Measurements from ENCODE around the gene NDST1.

Gene NDST1

DNA sequence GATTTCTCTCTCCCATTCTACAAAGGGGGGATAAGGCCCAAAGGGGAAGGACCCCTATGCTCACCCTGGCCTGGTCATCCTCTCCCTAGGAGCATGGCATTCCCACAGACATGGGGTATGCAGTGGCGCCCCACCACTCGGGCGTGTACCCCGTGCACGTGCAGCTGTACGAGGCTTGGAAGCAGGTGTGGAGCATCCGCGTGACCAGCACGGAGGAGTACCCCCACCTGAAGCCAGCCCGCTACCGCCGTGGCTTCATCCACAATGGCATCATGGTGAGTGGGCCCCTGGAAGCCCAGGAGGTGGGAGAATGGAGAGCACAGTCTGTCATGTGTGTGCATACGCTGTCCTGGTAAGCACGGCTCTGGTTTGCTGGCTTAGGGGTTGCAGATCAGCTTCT lies 27.7 kb downstream of the NDST1 start:
- no peak for DNase-seq (ENCODE audit: extremely low spot score)
- POLR2A ChIA-PET: no interaction called here
- CTCF ChIA-PET: interaction anchor here (1.0 to 1.1 kb wide), 2 partner anchors 22 to 86 kb away, joined by 3 to 4 read pairs; no protein-coding TSS in a partner anchor
- TF ChIP-seq LEF1 (IDR thresholded peaks at IDR 0.05; ENCODE audit: borderline replicate concordance): no peak
- TF ChIP-seq NFRKB (IDR thresholded peaks at IDR 0.05): no peak
- TF ChIP-seq SP1 (IDR thresholded peaks at IDR 0.05): no peak
- TF ChIP-seq, protein P1, sequence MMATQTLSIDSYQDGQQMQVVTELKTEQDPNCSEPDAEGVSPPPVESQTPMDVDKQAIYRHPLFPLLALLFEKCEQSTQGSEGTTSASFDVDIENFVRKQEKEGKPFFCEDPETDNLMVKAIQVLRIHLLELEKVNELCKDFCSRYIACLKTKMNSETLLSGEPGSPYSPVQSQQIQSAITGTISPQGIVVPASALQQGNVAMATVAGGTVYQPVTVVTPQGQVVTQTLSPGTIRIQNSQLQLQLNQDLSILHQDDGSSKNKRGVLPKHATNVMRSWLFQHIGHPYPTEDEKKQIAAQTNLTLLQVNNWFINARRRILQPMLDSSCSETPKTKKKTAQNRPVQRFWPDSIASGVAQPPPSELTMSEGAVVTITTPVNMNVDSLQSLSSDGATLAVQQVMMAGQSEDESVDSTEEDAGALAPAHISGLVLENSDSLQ (IDR thresholded peaks at IDR 0.05): no peak
- no peak for TF ChIP-seq ARNT (IDR thresholded peaks at IDR 0.05)
- TF ChIP-seq ZNF384 (IDR thresholded peaks at IDR 0.05): no peak
- TF ChIP-seq TARDBP (IDR thresholded peaks at IDR 0.05): no peak
- no peak for TF ChIP-seq FOXM1 (IDR thresholded peaks at IDR 0.05; ENCODE audit: borderline replicate concordance)
- TF ChIP-seq FOXK2 (IDR thresholded peaks at IDR 0.05): no peak

DNA sequence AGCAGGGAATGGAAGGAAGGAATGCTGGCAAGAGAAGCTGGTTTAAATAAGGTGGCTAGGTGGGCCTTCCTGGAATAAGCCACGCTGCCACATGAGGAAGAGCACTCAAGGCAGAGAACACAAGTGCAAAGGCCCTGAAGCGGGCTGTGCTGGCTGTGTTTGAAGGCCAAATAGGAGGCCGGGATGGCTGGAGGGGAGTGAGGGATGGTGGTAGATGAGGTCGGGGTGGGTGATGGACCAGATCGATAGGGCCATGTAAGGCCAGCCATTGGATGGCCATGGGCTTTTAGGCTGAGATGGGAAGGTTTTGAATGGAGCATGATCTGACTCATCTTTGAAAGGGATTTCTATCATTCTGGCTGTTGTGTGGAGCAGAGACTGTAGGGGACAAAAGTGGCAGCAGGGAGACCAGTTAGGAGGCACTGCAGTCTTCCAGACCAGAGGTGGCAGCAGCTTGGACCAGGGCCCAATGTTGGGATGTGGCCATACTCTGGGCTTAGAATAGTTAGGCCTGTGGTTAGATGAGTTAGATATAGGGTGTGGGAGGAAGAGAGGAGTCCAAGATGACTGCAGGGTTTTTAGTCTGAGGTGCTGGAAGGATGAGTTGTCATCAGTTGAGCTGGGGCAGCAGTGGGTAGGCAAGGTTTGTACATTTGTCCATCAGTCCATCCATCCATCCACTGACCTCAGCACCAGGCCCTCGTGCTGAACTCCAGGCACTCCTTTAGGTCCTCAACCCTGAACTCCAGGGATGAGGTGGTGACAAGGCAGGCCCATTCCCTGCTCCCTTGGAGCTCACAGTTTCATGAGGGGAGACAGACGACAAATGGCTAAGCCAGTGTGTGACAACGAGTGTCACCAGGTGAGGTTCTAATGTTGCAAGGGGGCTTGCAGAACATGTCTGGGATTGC lies 30.3 kb downstream of the NDST1 start:
- ChIA-PET CTCF (interaction anchor here (1.1 kb wide), 1 partner anchor 79 kb away, joined by 3 read pairs; no protein-coding TSS in a partner anchor), POLR2A (no interaction called here)
- DNase-seq (ENCODE audit: extremely low spot score): no peak
- no peak for TF ChIP-seq BHLHE40 (IDR thresholded peaks at IDR 0.05; ENCODE audit: borderline replicate concordance)
- no peak for TF ChIP-seq ARNT (IDR thresholded peaks at IDR 0.05)
- TF ChIP-seq NFRKB (IDR thresholded peaks at IDR 0.05): no peak
- TF ChIP-seq FOXK2 (IDR thresholded peaks at IDR 0.05): no peak
- no peak for TF ChIP-seq L3MBTL2 (conservative IDR thresholded peaks at IDR 0.05)
- no peak for TF ChIP-seq HDGF (IDR thresholded peaks at IDR 0.05; ENCODE audit: borderline replicate concordance)
- TF ChIP-seq ELF4 (IDR thresholded peaks at IDR 0.05): no peak
- TF ChIP-seq ZNF384 (IDR thresholded peaks at IDR 0.05): no peak
- no peak for TF ChIP-seq FOXA1 (IDR thresholded peaks at IDR 0.05)
- TF ChIP-seq, protein P1 (IDR thresholded peaks at IDR 0.05): no peak
- TF ChIP-seq SP1 (IDR thresholded peaks at IDR 0.05): no peak
- no peak for TF ChIP-seq LEF1 (IDR thresholded peaks at IDR 0.05; ENCODE audit: borderline replicate concordance)
- TF ChIP-seq FOXM1 (IDR thresholded peaks at IDR 0.05; ENCODE audit: borderline replicate concordance): no peak
- no peak for TF ChIP-seq TARDBP (IDR thresholded peaks at IDR 0.05)

DNA sequence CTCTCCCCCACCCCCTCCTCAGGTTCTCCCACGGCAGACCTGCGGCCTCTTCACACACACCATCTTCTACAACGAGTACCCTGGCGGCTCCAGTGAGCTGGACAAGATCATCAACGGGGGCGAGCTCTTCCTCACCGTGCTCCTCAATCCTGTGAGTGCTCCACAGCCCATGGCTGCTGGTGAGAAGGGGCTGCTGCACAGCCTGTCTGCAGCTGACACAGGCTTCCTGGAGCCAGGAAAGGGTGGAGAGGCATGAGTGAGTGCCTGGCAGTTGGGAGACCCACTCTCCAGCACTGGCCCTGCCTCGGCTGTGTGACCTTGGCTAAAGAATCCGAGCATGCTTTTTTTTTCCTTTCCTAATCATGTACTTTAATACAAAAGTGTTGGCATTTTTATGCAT lies 31.3 kb downstream of the NDST1 start:
- POLR2A ChIA-PET: no interaction called here
- TF ChIP-seq ZNF384 (IDR thresholded peaks at IDR 0.05): no peak
- TF ChIP-seq, protein P1 (IDR thresholded peaks at IDR 0.05): no peak
- TF ChIP-seq LEF1 (IDR thresholded peaks at IDR 0.05; ENCODE audit: borderline replicate concordance): no peak
- no peak for TF ChIP-seq HDGF (IDR thresholded peaks at IDR 0.05; ENCODE audit: borderline replicate concordance)
- no peak for TF ChIP-seq FOXM1 (IDR thresholded peaks at IDR 0.05; ENCODE audit: borderline replicate concordance)
- no peak for TF ChIP-seq BHLHE40 (IDR thresholded peaks at IDR 0.05; ENCODE audit: borderline replicate concordance)
- TF ChIP-seq SUZ12 (IDR thresholded peaks at IDR 0.05): no peak
- TF ChIP-seq NFRKB (IDR thresholded peaks at IDR 0.05): no peak
- TF ChIP-seq L3MBTL2 (conservative IDR thresholded peaks at IDR 0.05): no peak
- TF ChIP-seq ELF4 (IDR thresholded peaks at IDR 0.05): no peak
- TF ChIP-seq FOXK2 (IDR thresholded peaks at IDR 0.05): no peak
- TF ChIP-seq ARNT (IDR thresholded peaks at IDR 0.05): no peak
- TF ChIP-seq TARDBP (IDR thresholded peaks at IDR 0.05): no peak
- TF ChIP-seq CTBP1 (IDR thresholded peaks at IDR 0.05; ENCODE audit: borderline replicate concordance): no peak
- TF ChIP-seq FOXA1 (IDR thresholded peaks at IDR 0.05): no peak
- TF ChIP-seq SP1 (IDR thresholded peaks at IDR 0.05): no peak
- CTCF ChIA-PET: interaction anchor here (1.1 kb wide), 1 partner anchor 80 kb away, joined by 3 read pairs; no protein-coding TSS in a partner anchor
- DNase-seq (ENCODE audit: extremely low spot score): no peak

DNA sequence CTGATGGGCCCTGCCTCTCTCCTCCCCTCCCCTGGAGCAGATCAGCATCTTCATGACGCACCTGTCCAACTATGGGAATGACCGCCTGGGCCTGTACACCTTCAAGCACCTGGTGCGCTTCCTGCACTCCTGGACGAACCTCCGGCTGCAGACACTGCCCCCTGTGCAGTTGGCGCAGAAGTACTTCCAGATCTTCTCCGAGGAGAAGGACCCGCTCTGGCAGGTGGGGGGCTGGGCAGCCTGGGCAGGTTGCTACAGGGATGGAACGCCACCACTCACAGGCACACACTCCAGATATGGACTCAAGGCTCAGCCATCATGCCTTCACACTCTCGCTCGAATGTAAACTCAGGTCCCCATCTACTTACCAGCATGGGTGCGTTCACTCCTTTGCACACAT lies 32.1 kb downstream of the NDST1 start:
- CTCF ChIA-PET: no interaction called here
- POLR2A ChIA-PET: no interaction called here
- no peak for TF ChIP-seq FOXK2 (IDR thresholded peaks at IDR 0.05)
- no peak for TF ChIP-seq FOXA1 (IDR thresholded peaks at IDR 0.05)
- no peak for TF ChIP-seq HDGF (IDR thresholded peaks at IDR 0.05; ENCODE audit: borderline replicate concordance)
- no peak for TF ChIP-seq SUZ12 (IDR thresholded peaks at IDR 0.05)
- no peak for TF ChIP-seq L3MBTL2 (conservative IDR thresholded peaks at IDR 0.05)
- no peak for TF ChIP-seq BHLHE40 (IDR thresholded peaks at IDR 0.05; ENCODE audit: borderline replicate concordance)
- no peak for TF ChIP-seq ZNF384 (IDR thresholded peaks at IDR 0.05)
- TF ChIP-seq TARDBP (IDR thresholded peaks at IDR 0.05): no peak
- TF ChIP-seq ARNT (IDR thresholded peaks at IDR 0.05): no peak
- no peak for TF ChIP-seq SP1 (IDR thresholded peaks at IDR 0.05)
- TF ChIP-seq, protein P1 (IDR thresholded peaks at IDR 0.05): no peak
- TF ChIP-seq LEF1 (IDR thresholded peaks at IDR 0.05; ENCODE audit: borderline replicate concordance): no peak
- no peak for TF ChIP-seq NFRKB (IDR thresholded peaks at IDR 0.05)
- TF ChIP-seq ELF4 (IDR thresholded peaks at IDR 0.05): no peak
- no peak for TF ChIP-seq CTBP1 (IDR thresholded peaks at IDR 0.05; ENCODE audit: borderline replicate concordance)
- TF ChIP-seq FOXM1 (IDR thresholded peaks at IDR 0.05; ENCODE audit: borderline replicate concordance): no peak
- DNase-seq (ENCODE audit: extremely low spot score): no peak

Data from HEK293T (cell line).